B cell (primary cell): ENCODE results near the gene DCUN1D3. TPM values are rescaled to one million over a fixed set of nuclear protein-coding genes. Genes with fewer than 3 reads are reported as not detected.

Source experiments
- ATAC-seq: fragments of 200-7000 bp; cut with Tn5 transposase; one replicate; pipeline ENCODE4 v1.10.0; 2021; ENCODE audit warnings: low read depth, mild to moderate bottlenecking, moderate number of reproducible peaks, moderate library complexity
- CTCF ChIA-PET: fragments of 350-600 bp; sonication (Branson Sonifier 250); formaldehyde crosslinking; loops from one replicate; lab custom pipeline; 2021; ENCODE audit warnings: antibody characterized with exemption, inconsistent platforms; lab: Charles Lee
- POLR2A ChIA-PET: fragments of 350-600 bp; sonication (Branson Sonifier 250); formaldehyde crosslinking; loops from one replicate; lab custom pipeline; 2021; ENCODE audit warnings: antibody characterized with exemption; lab: Charles Lee
- DNase-seq: peaks from one replicate; pipeline ENCODE4 v3.0.0; 2013
- H2AFZ ChIP-seq: 2 replicates; pipeline ENCODE4 v1.6.1; 2012; ENCODE audit warnings: mild to moderate bottlenecking, low read depth, low read length; ENCODE audit not compliant: insufficient read depth, poor library complexity, severe bottlenecking
- H3K27ac ChIP-seq, 2 donors: 1 replicate in 1 of 2; 2 replicates in 1 of 2; pipeline ENCODE4 v1.5.1; 2012 to 2013; ENCODE audit warnings: low read length in 2 of 2, mild to moderate bottlenecking in 2 of 2, moderate library complexity in 1 of 2
- H3K27me3 ChIP-seq, 4 experiments: fragments of 200-600 bp in 1 of 4; sonication (generic) in 1 of 4; replicated peaks in 1 of 4; 1 replicate in 2 of 4; 2 replicates in 2 of 4; pipeline versions ENCODE4 v1.6.1 to v1.7.0; 2013 to 2016; ENCODE audit warnings: low read length in 3 of 4, mild to moderate bottlenecking in 2 of 4, mixed read lengths in 1 of 4, moderate library complexity in 1 of 4; ENCODE audit not compliant: insufficient read depth in 4 of 4, control insufficient read depth in 3 of 4; ENCODE audit errors: control extremely low read depth in 1 of 4
- H3K36me3 ChIP-seq, 2 experiments: replicated peaks in 1 of 2; 1 replicate in 1 of 2; 2 replicates in 1 of 2; pipeline versions ENCODE4 v1.6.1 to v1.7.1; 2013; ENCODE audit warnings: low read length in 1 of 2; ENCODE audit not compliant: insufficient read depth in 2 of 2, control insufficient read depth in 1 of 2; ENCODE audit errors: control extremely low read depth in 1 of 2, extremely low read depth in 1 of 2
- H3K4me1 ChIP-seq, 2 donors: fragments of 200-600 bp in 1 of 2; sonication (generic) in 1 of 2; 1 replicate in 1 of 2; 2 replicates in 1 of 2; pipeline versions ENCODE4 v1.5.1 to v1.6.1; 2013 to 2017; ENCODE audit warnings: low read length in 2 of 2; ENCODE audit not compliant: control insufficient read depth in 2 of 2, insufficient read depth in 2 of 2
- H3K4me2 ChIP-seq: replicated peaks from 2 replicates; pipeline ENCODE3; 2012; ENCODE audit warnings: mild to moderate bottlenecking, low read depth, low read length; ENCODE audit not compliant: poor library complexity, severe bottlenecking
- H3K4me3 ChIP-seq, 5 experiments: fragments of 200-600 bp in 1 of 5; sonication (generic) in 1 of 5; 1 replicate in 3 of 5; 2 replicates in 2 of 5; pipeline versions ENCODE4 v1.5.1 to v1.7.0; 2011 to 2016; ENCODE audit warnings: low read length in 4 of 5, mild to moderate bottlenecking in 4 of 5, low read depth in 2 of 5, control low read depth in 1 of 5, moderate library complexity in 1 of 5; ENCODE audit not compliant: insufficient read depth in 1 of 5; ENCODE audit errors: control extremely low read depth in 1 of 5, extremely low read depth in 1 of 5
- H3K79me2 ChIP-seq: fragments of 200-600 bp; sonication (generic); one replicate; pipeline ENCODE4 v1.6.0; 2016; ENCODE audit warnings: low read length; ENCODE audit not compliant: control insufficient read depth, insufficient read depth
- H3K9ac ChIP-seq: fragments of 200-600 bp; sonication (generic); 2 replicates; pipeline ENCODE4 v1.6.1; 2017; ENCODE audit warnings: mild to moderate bottlenecking, low read length, moderate library complexity
- H3K9me3 ChIP-seq, 3 donors: one replicate each; pipeline versions ENCODE4 v1.6.1 to v1.7.1; 2013; ENCODE audit warnings: low read length in 2 of 3; ENCODE audit not compliant: control insufficient read depth in 2 of 3, insufficient read depth in 1 of 3; ENCODE audit errors: control extremely low read depth in 1 of 3
- H4K20me1 ChIP-seq: 2 replicates; pipeline ENCODE4 v1.6.0; 2012; ENCODE audit warnings: mild to moderate bottlenecking, low read length; ENCODE audit not compliant: insufficient read depth, control insufficient read depth, poor library complexity, severe bottlenecking
- H3K27ac Mint-ChIP-seq: one replicate; pipeline ENCODE4 v1.8.0; 2021; ENCODE audit warnings: mixed read lengths
- H3K27me3 Mint-ChIP-seq: one replicate; pipeline ENCODE4 v1.8.0; 2021; ENCODE audit warnings: mixed read lengths
- H3K4me1 Mint-ChIP-seq: one replicate; pipeline ENCODE4 v1.8.0; 2021; ENCODE audit warnings: mixed read lengths
- H3K4me3 Mint-ChIP-seq: one replicate; pipeline ENCODE4 v1.8.0; 2021; ENCODE audit warnings: mixed read lengths
- H3K9me3 Mint-ChIP-seq: one replicate; pipeline ENCODE4 v1.8.0; 2022; ENCODE audit warnings: mixed read lengths; ENCODE audit not compliant: insufficient read depth
- CTCF ChIP-seq: fragments of 200-600 bp; IDR thresholded peaks from one replicate; pipeline ENCODE4 v1.8.0; 2022; ENCODE audit warnings: antibody characterized with exemption, mild to moderate bottlenecking
- EZH2 ChIP-seq: IDR thresholded peaks from 2 replicates; pipeline ENCODE4 v1.6.1; 2012; ENCODE audit warnings: borderline replicate concordance, low read depth, mild to moderate bottlenecking, moderate library complexity, low read length; ENCODE audit not compliant: insufficient read depth, poor library complexity, severe bottlenecking
- WGBS: methylation state at CpG from one replicate; pipeline ENCODE4 v1.1.5; 2013; ENCODE audit warnings: missing lambda C conversion rate; ENCODE audit not compliant: insufficient coverage; 5-methylcytosine and 5-hydroxymethylcytosine counted together
- intact Hi-C: fragments of 100-400 bp; cut with micrococcal nuclease; formaldehyde crosslinking; loops from one replicate; pipeline ENCODE4 v1.10.0; 2022
- polyA plus RNA-seq: library from polyadenylated mRNA; depleted of rRNA; stranded (reverse); fragments of >200 nt; gene quantifications from 2 replicates; pipeline ENCODE4 v1.2.3, GENCODE V29; 2012
- total RNA-seq, 2 donors: library from RNA; stranded (reverse); fragments of 120-200 nt in 1 of 2; gene quantifications; 1 replicate in 1 of 2; 2 replicates in 1 of 2; pipeline versions ENCODE4 v1.2.3 to v1.2.4, GENCODE V29; 2013 to 2022

Gene DCUN1D3
- total and polyA plus RNA-seq, 2 donors (not counting 1 experiment from before 2014, with no cell fraction given): 2.0 to 5.0 TPM

- Mint-ChIP-seq H3K4me3 (no peak overlapping the region), H3K9me3 (no peaks in the 10 kb centered on the region), H3K27ac (no peak overlapping the region), H3K27me3 (no peaks in the 10 kb centered on the region), H3K4me1 (peaks cover 41% of the 10 kb centered on the region)
- H3K4me1 ChIP-seq: peaks cover 19 to 23% of the 10 kb centered on the region in 2 donors
- intact Hi-C loops: no loop called here
- ATAC-seq: no peak
- POLR2A ChIA-PET: no interaction called here
- H3K79me2 ChIP-seq: peaks cover 48% of the 10 kb centered on the region
- H3K4me2 ChIP-seq: no peak overlapping the region
- no peak overlapping the region for H3K4me3 ChIP-seq
- no peaks in the 10 kb centered on the region for H3K27me3 ChIP-seq
- H3K27ac ChIP-seq: no peak overlapping the region
- no peaks in the 10 kb centered on the region for H3K9me3 ChIP-seq
- H3K9ac ChIP-seq: no peak overlapping the region
- 100% methylated on average over 3 of the region's 4 CpGs for WGBS
- H2AFZ ChIP-seq: no peak overlapping the region
- DNase-seq: no peak
- H4K20me1 ChIP-seq: no peaks in the 10 kb centered on the region
- H3K36me3 ChIP-seq: peaks cover 0 to 2% of the 10 kb centered on the region in 2 experiments
- CTCF ChIA-PET: interaction anchor here (2.0 kb wide), 1 partner anchor 47 kb away, joined by 9 read pairs; no protein-coding TSS in a partner anchor
- TF ChIP-seq EZH2: no peak
- no peak for TF ChIP-seq CTCF
Observed at GRCh38 chr16:20897253-20897897, 2.8 kb downstream of the DCUN1D3 start.

- H3K27ac Mint-ChIP-seq: no peak overlapping the region
- WGBS: 100% methylated on average over 2 of the region's 2 CpGs
Observed at GRCh38 chr16:20894388-20894787, 5.8 kb downstream of the DCUN1D3 start.

More at GRCh38 chr16:20894388-20894787, 5.8 kb downstream of the DCUN1D3 start:
- no peaks in the 10 kb centered on the region for H3K27me3 Mint-ChIP-seq
- H2AFZ ChIP-seq: no peak overlapping the region
- ATAC-seq (no peak), DNase-seq (no peak)
- H4K20me1 ChIP-seq: no peaks in the 10 kb centered on the region
- no peak overlapping the region for H3K4me3 ChIP-seq
- H3K9me3 ChIP-seq: no peaks in the 10 kb centered on the region
- no peaks in the 10 kb centered on the region for H3K27me3 ChIP-seq
- H3K4me1 ChIP-seq: peaks cover 3 to 4% of the 10 kb centered on the region in 2 donors
- H3K79me2 ChIP-seq: peaks cover 44% of the 10 kb centered on the region
- H3K4me2 ChIP-seq: no peak overlapping the region
- CTCF ChIA-PET: no interaction called here
- intact Hi-C loops: no loop called here
- no peak overlapping the region for H3K27ac ChIP-seq
- peaks cover 5% of the 10 kb centered on the region in 2 experiments for H3K36me3 ChIP-seq
- H3K9me3 Mint-ChIP-seq: no peaks in the 10 kb centered on the region
- POLR2A ChIA-PET: interaction anchor here (0.6 kb wide), 1 partner anchor 35 kb away, joined by 5 read pairs; no protein-coding TSS in a partner anchor
- no peak overlapping the region for H3K4me3 Mint-ChIP-seq
- no peak for TF ChIP-seq EZH2
- TF ChIP-seq CTCF: no peak
- H3K9ac ChIP-seq: no peak overlapping the region
- H3K4me1 Mint-ChIP-seq: peaks cover 17% of the 10 kb centered on the region
